HG03469 (cell line): ENCODE data around the gene LTA4H.

Experiments
- ATAC-seq: cut with Tn5 transposase; IDR thresholded peaks from one replicate; pipeline ENCODE4 v1.9.1; 2021; ENCODE audit warnings: mild to moderate bottlenecking, moderate library complexity, moderate number of reproducible peaks; ENCODE audit not compliant: unreplicated experiment

The LTA4H gene

DNA sequence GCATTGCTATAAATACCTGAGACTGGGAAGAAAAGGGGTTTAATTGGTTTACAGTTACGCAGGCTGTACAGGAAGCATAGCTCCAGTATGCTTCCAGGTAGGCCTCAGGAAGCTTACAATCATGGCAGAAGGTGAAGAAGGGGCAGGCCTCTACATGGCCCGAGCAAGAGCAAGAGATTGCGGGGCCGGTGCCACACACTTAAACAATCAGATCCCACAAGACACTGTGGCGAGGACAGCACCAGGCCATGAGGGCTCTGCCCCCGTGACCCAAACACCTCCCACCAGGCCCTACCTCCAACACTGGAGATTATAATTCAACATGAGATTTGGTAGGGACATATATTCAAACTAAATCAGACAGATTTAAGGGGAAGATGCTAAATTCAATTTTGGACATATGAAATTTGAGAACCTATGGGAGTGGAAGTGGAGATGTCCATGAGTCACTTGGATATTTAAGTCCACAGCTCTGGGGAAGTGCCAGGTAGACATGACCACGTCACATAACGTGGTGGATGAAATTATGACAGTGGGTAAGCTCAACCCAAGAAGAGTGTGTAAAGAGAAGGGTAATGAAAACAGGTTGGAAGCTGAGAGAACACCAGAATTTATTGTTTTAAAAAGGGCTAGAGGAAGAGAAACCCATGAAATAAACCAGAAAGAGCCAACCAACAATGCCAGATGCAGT lies 1.5 kb upstream of the LTA4H start:
- ATAC-seq = no peak

- no peak for ATAC-seq
Observed at GRCh38 chr12:96034621-96035282, 635 bp downstream of the LTA4H start.

GRCh38 chr12:96033549-96034389 lies 1.6 kb downstream of the LTA4H start:
- no peak for ATAC-seq

DNA sequence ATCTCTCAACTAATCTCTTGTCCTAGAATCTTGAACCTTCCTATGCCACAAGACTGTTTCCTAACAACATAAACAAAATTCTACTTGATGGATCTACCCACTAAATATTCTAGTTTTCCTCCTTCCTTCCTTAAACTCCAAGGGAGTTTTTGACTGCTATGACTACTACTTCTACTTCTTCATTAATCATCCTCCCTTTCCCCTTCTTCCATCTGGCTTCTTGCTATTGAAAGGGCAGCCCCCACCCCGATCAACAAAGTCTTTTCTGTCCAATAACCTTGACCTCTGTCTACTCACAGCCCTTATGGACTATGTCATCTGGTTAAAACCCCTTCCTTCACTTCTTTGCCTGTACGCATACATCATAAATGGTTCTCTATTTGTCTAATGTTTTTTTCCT lies 5.6 kb downstream of the LTA4H start:
- no peak for ATAC-seq

GRCh38 chr12:96028538-96028937 lies 6.8 kb downstream of the LTA4H start:
- no peak for ATAC-seq

DNA sequence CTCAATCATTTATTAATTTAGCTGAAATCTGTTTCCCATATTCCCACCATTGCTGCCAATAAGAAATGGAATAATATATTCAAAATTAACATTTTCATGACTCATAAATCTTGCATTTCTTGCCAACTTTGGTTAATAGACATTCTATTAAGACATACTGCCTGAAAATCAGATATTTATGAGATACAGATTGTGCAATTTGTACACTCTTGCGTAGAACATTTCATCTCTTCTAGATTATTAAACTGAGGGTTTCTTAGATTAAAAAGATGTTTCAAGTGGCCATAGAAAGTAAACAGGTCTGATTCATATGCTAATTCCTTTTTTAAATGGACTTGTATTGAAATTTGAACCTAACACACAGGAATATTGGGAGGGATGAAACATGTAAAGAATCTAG lies 9.1 kb downstream of the LTA4H start:
- no peak for ATAC-seq

GRCh38 chr12:96025518-96025917 lies 9.9 kb downstream of the LTA4H start:
- ATAC-seq = no peak

DNA sequence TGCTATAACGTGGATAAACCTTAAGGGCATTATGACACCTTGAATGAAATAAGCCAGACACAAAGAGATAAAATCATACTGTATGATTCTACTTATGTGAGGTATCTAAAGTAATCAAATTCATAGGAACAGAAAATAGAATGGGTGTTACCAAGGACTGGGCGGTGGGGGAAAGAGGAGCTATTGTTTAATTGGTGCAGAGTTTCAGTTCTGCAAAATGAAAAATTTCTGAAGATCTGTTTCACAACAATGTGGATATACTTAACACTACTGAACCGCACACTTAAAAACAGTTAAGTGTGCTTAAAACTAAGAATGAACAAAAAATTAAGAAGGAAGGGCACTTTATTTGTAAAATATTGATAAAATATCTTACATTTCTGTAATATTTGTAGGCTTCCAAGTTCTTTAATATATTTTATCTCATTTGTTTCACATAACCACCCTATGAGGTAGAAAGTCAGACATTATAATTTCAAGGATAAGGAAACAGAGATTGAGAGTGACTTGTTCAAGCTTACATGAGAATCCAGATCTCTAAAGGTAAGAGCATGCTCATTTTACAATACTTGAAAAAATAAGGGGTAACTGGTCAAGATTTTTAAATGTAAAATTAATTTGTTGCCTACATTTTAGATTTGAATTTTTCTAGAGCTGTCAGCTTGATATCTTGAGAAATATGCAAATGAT lies 14.9 kb downstream of the LTA4H start:
- peak; percentile 91 for ATAC-seq

DNA sequence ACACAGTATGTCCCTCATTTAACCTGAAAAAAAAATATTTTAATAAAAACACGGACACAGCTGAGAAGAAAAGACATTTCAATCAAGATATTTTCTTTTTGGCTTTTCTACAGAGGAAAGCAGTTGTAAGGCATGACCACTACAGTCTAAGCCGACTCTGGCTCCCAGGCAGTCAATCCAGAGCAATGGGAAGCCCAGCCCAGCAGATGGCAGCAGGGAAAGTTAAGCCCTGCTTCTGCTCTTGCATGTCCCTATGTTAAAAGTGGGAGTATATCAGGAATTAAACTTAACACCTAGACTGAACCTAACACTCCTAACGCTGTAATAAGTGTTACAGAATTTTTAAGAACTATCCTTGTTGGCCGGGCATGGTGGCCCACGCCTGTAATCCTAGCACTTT lies 19.7 kb downstream of the LTA4H start:
- no peak for ATAC-seq

DNA sequence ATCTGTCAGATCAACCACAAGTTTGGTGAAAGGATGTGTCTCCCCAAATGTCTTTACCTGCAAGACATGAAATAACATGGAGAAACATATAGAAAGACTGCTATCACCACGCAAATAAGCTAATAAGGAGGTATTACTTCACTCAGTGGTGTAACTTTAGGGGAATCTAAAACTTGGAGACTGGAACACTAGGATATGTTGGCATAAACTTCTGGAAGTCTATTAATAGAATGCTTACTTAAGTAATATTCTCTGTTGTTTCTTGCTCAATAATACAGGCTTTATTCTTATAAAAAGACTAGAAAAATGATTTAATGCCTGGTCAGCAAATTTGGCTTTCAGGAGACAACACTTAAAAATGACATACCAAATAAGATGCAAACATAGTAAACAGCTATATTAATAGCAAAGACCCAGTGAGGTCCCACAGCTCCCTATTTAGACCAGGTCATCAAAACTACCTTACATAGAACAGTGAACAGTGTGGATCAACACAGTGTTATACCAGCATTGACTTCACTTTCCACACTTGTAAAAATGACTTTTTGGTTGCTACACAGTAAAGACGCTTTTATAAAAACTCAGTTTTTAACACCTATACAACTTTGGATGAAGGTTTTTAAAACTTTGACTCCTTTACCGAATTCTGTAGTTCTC lies 20.3 kb downstream of the LTA4H start:
- ATAC-seq = no peak

GRCh38 chr12:96007729-96008128 lies 27.7 kb downstream of the LTA4H start:
- no peak for ATAC-seq

DNA sequence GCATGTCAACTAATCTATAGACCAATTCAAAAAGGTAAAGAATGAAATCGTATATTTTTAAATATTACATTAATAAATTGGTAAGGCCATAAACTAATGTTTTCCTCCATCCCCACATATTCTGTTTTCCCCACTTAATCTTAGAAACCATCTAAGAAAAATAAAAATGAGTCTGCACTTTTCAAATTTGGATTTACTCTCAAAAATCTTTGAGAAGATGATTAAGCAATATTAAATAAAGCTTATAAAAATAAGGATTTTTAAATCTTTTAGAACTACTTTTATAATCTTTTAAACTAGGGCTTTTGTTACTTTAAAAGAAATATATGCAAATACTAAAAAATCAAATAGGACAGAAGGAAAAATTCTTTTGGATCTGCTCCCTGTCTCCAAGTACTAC lies 28.7 kb downstream of the LTA4H start:
- ATAC-seq = no peak

- ATAC-seq = no peak
Observed at GRCh38 chr12:96000858-96001257, 34.5 kb downstream of the LTA4H start.

- ATAC-seq = no peak
Observed at GRCh38 chr12:95999484-95999883, 35.9 kb downstream of the LTA4H start.

- peak; percentile 89 for ATAC-seq
Observed at GRCh38 chr12:95998611-95999286, 36.6 kb downstream of the LTA4H start.

GRCh38 chr12:95997911-95998510 lies 37.4 kb downstream of the LTA4H start:
- ATAC-seq = no peak

GRCh38 chr12:95997276-95997675 lies 38.1 kb downstream of the LTA4H start:
- ATAC-seq = no peak

- ATAC-seq = no peak
Observed at GRCh38 chr12:95996034-95996658, 39.2 kb downstream of the LTA4H start, which contains the start of gene HAL. Gene HAL (minus strand): TSS chr12:95996344. CDS start chr12:95995910, 434 bp downstream.
